ENCODE results near the gene VWA7.

DNA sequence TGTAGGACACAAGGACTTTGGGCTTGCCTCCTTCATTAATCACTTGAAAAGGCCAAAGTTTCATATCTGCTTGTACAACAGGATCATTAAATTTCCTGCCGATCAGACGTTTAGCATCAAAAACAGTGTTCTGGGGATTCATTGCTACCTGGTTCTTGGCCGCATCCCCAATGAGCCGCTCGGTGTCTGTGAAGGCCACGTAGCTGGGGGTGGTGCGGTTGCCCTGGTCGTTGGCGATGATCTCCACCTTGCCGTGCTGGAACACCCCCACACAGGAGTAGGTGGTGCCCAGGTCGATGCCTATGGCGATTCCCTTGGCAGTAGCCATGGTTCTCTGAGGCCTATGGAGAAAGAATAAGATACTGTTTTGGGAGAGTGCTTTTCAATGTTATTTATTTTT, 34.5 kb upstream of the VWA7 start:
- TF ChIP-seq, protein P1, sequence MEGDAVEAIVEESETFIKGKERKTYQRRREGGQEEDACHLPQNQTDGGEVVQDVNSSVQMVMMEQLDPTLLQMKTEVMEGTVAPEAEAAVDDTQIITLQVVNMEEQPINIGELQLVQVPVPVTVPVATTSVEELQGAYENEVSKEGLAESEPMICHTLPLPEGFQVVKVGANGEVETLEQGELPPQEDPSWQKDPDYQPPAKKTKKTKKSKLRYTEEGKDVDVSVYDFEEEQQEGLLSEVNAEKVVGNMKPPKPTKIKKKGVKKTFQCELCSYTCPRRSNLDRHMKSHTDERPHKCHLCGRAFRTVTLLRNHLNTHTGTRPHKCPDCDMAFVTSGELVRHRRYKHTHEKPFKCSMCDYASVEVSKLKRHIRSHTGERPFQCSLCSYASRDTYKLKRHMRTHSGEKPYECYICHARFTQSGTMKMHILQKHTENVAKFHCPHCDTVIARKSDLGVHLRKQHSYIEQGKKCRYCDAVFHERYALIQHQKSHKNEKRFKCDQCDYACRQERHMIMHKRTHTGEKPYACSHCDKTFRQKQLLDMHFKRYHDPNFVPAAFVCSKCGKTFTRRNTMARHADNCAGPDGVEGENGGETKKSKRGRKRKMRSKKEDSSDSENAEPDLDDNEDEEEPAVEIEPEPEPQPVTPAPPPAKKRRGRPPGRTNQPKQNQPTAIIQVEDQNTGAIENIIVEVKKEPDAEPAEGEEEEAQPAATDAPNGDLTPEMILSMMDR (IDR thresholded peaks at IDR 0.05), result no peak
- no peak for TF ChIP-seq POLR2AphosphoS5 (IDR thresholded peaks at IDR 0.05; ENCODE audit: insufficient read depth in 1 of 2, low read depth in 1 of 2)
- TF ChIP-seq POLR2A (IDR thresholded peaks at IDR 0.05), result no peak
